HepG2 (cell line): ENCODE results near the gene CSDE1.

Source experiments
- CC2D1A ChIP-seq: sonication (generic); formaldehyde crosslinking; IDR thresholded peaks from 2 replicates; pipeline ENCODE4 v1.8.1; 2023; ENCODE audit warnings: mild to moderate bottlenecking, missing genetic modification reagents
- FOXA3 ChIP-seq: IDR thresholded peaks from 2 replicates; pipeline ENCODE4 v1.6.1; 2016; ENCODE audit warnings: missing genetic modification reagents, missing compliant biosample characterization
- KLF13 ChIP-seq: sonication (generic); formaldehyde crosslinking; IDR thresholded peaks from 2 replicates; pipeline ENCODE4 v1.4.0; 2020; ENCODE audit warnings: mild to moderate bottlenecking, missing genetic modification reagents
- POLR2AphosphoS5 ChIP-seq: IDR thresholded peaks from 2 replicates; pipeline ENCODE4 v1.6.1; 2012; ENCODE audit warnings: low read depth, low read length
- TARDBP ChIP-seq: sonication (generic); formaldehyde crosslinking; IDR thresholded peaks from 2 replicates; pipeline ENCODE4 v1.8.0; 2022; ENCODE audit warnings: mild to moderate bottlenecking, missing genetic modification reagents
- ZNF232 ChIP-seq: sonication (generic); formaldehyde crosslinking; IDR thresholded peaks from 2 replicates; pipeline ENCODE4 v1.4.0; 2020; ENCODE audit warnings: missing genetic modification reagents, borderline replicate concordance
- ZNF274 ChIP-seq: sonication (generic); formaldehyde crosslinking; IDR thresholded peaks from 2 replicates; pipeline ENCODE4 v1.5.1; 2020; ENCODE audit warnings: mild to moderate bottlenecking, missing genetic modification reagents
- ZNF775 ChIP-seq: sonication (generic); formaldehyde crosslinking; IDR thresholded peaks from 2 replicates; pipeline ENCODE4 v1.4.0; 2020; ENCODE audit warnings: missing genetic modification reagents, mild to moderate bottlenecking, moderate library complexity, borderline replicate concordance
- TF ChIP-seq, protein P1 (sequence below): sonication (generic); formaldehyde crosslinking; IDR thresholded peaks from 2 replicates; pipeline ENCODE4 v1.5.0; 2020; ENCODE audit warnings: mild to moderate bottlenecking, missing genetic modification reagents, moderate library complexity

DNA sequence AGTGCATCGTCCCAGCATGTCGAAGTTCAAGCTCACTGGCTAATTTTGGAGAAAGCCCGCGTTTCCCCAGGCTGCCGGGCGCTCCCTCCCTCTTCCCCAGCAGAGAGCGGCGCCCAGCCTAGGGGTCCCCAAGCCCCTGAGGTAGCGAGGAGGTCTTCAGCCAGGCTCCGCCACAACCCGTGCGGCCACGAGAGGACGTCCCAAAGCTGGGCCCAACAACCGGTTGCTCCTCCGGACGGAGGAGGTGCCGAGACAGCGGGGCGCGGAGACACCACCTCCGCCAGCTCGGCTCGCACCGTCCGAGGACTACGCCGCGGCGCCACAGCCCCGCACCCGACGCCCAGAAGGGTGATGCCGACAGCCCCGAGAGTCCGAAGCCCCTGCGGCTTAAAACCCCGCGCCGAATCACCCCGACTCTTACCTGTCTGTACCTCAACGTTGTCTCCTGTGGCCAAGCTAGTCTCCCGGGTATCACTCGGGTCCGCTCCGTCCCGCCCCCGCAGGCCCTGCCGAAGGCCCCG is 88.2 kb downstream of the CSDE1 start, which contains the start of gene DENND2C:
- TF ChIP-seq POLR2AphosphoS5 = no peak
- no peak for TF ChIP-seq FOXA3
- TF ChIP-seq TARDBP = no peak
- TF ChIP-seq, protein P1, sequence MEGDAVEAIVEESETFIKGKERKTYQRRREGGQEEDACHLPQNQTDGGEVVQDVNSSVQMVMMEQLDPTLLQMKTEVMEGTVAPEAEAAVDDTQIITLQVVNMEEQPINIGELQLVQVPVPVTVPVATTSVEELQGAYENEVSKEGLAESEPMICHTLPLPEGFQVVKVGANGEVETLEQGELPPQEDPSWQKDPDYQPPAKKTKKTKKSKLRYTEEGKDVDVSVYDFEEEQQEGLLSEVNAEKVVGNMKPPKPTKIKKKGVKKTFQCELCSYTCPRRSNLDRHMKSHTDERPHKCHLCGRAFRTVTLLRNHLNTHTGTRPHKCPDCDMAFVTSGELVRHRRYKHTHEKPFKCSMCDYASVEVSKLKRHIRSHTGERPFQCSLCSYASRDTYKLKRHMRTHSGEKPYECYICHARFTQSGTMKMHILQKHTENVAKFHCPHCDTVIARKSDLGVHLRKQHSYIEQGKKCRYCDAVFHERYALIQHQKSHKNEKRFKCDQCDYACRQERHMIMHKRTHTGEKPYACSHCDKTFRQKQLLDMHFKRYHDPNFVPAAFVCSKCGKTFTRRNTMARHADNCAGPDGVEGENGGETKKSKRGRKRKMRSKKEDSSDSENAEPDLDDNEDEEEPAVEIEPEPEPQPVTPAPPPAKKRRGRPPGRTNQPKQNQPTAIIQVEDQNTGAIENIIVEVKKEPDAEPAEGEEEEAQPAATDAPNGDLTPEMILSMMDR = no peak; the same call in 1 of the 2 replicates
- TF ChIP-seq ZNF775 = no peak
- TF ChIP-seq KLF13 (CRISPR knock-in tag) = no peak
- TF ChIP-seq ZNF232 (CRISPR knock-in tag) = no peak
- TF ChIP-seq ZNF274 (CRISPR knock-in tag) = no peak
- no peak for TF ChIP-seq CC2D1A (CRISPR knock-in tag)
